Islet precursor cell (in vitro differentiated cells): ENCODE measurements around the gene TAF4B.
A peak's percentile ranks its signal among the peaks of the same experiment; 100 is the strongest.

Source experiments
- DNase-seq: peaks from one replicate; pipeline ENCODE4 v3.0.0-alpha.2; 2018

The TAF4B gene

DNA sequence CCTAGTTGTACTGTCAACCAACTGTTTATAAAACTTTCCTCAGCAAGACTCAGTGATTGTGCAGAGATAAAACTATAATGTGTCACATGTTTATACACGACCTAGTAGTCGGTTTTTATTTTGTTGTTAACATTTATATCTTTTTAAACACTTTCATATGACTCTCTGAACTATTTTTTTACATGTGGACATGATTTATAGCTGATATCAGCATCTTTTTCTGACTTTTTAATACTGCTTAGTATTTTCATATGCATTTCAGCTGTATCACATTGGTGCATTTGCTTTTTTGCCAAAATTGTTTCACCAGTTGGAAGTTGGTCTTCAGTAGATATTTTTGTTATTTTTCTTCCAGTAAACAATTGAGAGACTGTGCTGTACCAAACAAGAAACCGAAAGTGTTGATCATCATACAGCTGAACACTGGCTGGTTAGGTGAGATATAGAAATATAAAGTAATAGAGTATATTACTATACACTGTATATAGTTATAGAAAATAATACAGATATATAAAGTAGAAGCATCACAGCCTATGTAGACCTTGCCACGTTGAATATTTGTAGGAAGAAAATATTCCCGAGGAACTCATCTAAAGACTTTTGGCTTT, 167.9 kb downstream of the TAF4B start:
- no peak for DNase-seq

DNA sequence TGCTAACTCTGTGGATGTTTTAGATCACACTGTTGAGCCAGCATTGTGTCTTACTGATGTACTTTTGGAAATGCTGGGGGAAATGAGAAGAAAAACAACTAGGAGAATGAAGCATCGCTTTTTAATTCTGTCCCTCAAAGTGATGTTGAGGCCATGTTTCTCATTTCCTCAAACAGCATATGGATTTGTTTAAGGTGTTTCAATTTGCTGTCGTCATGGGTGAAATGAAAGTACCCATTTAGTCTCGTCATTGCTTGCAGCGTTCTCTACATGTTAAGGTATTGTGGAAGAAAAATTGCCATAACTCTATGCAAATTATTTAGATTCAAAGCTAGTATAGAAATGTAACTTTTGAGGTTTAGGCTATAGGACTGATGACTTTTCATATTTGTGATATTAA, 170.8 kb downstream of the TAF4B start:
- DNase-seq: no peak

DNA sequence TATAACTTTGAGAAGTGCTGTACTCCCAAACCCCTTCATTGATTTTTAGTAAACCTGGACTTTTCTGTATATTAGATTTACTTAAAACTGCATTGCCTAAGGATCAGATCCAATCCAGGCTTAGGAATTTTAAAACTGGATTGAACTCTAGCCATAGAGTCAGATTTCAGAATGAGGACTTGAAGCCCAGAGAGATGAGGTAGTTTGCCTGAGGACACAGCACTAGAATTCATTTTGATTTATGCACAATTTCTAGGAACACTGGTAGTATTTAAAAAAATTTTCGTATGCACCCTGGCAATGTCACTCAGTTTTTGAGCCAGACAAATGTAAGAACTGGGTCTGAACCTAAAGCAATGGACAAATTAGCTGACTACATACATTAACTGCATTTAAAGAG, 177.2 kb downstream of the TAF4B start:
- DNase-seq: no peak

DNA sequence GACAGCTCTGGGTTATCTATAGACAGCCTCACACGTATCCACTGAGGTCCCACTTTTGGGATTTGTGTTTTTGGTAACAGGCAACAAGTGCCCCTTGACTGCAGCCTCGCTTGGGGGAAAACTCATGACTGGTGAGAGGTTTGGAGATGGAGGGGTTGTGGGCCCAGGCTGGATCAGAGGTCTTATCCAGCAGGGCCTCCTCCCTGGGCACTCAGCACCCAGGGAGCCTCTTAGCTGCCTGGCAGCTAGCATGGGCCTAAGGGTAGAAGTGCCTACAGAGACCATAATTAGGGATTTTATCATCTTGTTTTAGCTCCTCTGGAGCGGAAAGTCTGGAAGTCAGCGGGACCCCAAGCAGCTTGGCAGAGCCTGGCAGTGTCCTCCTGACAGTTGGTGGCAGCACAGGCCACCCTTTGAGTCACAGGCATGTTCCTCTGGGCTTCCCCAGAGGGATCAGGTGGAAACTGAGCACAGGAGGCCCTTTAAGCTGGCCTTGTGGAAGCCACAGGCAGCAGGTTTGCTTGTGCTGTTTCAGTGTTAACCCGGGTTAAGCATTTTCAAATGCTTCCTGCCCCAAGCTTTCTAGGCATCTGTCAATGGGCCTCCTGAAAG, 179.1 kb downstream of the TAF4B start:
- peak; percentile 60 for DNase-seq

DNA sequence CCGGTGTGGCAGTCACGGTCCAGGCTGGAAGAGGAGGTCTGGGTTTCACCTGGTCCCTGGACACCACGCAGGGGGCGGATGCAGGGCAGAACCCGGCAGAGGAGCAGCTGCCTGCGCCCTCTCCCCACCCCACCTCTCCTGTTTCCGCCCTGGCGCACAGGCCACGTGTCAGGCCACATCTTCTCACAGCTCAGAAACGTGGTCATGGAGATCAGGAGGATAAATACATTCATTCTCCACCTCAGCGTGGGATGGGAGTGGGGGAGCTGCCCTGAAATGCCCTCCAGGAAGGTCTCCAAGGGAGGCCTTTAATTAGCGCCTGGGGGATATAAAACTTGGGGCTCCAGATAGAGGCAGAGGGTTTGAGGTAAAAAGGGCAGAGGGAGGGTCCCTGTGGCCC, 180.1 kb downstream of the TAF4B start:
- no peak for DNase-seq

DNA sequence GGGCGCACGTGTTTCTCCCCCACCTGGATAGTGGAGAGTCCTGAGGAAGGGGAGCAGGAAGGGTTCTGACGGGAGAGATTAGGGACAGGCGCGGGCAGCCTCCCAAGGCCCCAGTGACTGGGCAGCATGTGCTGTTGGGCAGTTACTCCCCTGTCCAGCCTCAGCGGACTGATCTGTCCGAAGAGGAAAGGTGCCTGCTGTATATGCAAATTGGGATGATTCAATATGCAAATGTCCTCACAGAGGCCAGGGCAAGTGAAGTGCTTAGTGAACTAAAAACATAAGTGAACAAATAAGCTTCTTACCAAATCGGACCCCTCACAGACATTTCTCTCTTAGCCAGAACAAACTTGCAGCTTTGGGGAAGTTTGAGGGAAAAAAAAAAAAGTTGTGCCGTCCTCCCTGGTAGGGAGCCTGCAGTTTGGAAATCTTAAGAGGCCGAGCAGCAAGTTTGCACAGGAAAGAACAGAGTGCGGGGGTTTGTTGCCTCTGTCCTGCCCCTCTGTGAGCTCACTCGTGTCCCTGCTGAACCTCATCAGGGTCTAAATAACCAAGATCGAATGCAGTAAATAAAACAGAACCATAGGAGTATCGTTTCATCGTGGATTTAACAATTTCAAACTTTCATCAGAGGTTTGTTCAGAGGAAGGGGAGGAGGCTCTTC, 180.7 kb downstream of the TAF4B start:
- no peak for DNase-seq

DNA sequence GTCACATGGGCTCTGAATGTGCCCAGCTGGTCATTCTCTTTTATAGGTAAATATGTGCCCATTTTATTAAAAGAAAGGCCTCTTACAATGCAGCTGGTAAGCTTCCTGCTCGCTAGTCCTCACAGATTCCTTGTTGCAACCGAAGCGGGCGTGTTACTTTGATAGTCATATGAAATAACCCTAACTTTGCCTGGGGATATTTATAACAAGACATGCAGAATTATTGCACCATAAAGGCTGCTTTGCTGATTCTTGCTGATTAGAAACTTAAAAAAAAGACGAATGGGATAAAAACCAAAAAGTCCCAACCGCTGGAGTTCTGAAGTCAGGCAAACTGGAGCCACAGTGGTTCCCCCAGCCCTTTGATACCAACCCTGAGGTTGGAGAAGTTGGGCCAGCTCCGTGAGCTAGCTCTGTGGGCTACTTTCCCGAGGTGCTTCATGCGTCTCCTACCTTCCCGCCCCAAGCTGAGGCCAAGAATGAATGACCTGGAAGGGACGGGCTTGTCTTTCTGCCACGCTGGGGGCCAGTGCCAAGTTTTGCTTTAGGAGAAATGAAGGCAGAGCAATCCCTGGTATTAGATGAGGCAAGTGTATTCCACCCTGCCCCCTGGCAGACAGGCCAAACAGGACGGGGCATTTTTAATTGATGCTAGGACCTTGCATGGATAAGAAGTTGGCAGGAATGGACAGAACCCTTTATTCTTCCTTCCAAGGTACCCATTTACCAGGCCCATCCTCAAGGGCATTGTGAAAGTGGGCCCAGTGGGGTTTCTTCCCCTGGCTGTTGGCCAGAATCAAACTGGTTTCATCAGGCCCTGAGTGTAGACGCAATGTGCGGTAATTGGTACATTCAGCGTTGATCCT, 181.7 kb downstream of the TAF4B start:
- no peak for DNase-seq

DNA sequence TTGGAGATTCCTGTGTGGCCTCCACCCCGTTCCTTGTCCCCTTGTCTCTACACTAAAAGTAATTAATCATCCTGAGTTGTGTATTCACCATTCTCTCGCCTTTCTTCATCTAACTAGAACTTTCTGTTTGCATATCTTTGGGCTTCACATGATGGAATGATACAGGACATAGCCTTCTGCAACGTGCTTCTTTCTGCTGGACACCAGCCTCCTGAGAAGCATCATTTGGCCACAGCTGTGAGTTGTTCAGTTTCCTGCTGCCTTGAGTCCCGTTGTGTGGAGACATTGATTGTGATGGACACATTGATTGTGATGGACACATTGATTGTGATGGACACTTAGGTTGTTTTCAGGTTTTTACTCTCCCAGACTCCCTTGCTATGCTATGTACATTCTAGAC, 182.8 kb downstream of the TAF4B start:
- no peak for DNase-seq

DNA sequence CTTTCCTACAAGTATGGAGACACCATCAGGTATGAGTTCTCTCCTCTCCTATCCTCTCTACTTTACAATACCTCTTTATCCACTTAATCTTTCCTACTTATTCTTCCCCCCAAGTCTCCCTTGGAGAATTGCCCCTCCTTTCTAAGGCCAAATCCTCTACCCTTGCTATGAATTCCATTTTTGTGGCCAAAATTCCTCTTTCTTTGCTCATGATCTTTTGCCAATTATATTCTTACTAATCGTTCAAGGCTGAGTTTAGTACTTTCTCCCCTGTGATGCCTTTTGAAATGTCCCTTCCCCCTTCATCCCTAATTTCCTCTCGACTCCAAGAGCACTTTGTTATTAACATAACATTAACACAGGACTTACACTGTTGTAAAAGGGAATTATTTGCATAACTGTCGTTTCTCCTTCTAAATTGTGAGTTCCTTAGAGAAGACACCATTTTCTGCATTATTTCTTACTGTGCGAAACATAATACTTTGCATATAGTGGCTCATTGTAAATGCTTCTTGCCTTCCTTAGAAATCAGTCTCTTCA, 188.7 kb downstream of the TAF4B start:
- no peak for DNase-seq

DNA sequence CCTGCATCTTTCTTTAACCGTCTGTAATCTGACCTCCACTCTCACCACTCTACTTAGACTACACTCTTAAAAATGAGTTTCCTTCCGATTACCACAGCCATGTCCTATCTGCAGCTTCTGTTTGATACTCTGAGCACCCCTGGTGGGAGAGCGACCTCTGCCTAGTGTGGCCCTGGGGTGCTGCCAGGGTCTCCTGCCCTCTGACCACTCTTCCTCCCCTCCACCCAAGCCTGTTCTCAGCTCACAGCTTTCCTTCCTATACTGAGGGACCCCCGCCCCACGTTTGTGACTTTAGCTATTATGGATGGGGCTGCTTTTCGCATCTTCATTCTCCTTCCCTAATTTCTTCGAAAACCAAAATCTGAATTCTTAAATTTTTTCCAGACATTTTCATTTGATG, 189.4 kb downstream of the TAF4B start:
- no peak for DNase-seq

DNA sequence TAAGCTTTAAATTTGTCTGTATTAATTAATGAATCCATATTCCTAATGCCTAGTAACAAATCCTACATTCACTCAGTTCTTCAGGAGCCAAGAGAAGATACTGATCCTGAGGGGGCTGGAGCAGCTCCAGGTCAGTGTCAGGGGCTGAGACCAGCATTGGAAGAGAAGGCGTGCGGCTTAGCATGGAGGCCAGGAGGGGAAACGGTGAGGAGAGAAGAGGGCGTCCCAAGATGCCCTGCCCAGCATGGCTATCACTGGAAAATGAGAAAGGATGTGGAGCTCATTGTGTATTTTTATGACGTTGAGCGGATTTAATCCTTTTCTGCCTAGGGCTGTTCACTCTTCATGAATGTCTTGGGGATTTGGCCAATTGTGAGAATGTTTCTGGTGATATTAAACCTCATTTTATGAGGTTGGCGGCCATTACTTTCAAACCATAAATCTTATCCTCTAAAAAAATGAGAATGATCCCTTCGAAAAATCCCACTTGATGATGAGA, 190.5 kb downstream of the TAF4B start:
- no peak for DNase-seq

DNA sequence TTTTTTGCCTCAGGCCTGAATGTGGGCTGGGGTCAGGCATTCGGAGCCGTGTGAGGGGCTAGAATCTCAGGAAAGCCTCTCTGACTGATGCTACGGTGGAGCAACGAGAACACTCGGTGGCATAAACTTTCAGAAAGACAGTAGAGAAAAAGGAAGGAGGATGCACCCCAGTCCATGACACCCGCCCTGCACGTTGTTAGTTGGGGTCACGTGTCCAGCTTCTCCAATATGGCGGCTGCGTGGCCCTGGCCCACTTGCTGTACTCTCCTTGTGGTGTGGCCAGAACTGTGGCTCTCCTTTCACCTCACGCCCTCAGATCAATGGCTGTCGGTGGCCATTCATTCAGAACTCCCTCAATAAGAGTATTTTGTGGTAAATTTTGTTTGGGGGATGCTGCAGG, 190.9 kb downstream of the TAF4B start:
- DNase-seq: no peak

DNA sequence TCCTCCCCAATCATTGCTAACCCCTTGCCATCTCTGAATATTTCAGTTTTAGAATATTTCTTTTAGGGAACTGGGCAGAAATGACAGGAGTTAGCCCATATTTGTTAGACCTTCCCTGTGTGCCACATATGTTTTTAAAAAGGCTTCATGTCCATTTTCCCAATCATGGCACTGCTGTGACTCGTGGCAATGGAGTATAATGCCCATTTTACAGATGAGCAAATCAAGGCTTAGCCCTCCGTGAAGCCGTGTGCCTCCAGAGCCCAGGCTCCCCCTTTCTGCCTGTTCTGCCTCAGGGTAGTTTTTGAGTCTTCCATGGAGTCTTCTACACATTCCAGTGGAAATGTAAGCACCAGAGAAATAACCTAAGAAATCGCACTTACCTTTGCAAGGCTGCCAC, 192.0 kb downstream of the TAF4B start:
- no peak for DNase-seq

DNA sequence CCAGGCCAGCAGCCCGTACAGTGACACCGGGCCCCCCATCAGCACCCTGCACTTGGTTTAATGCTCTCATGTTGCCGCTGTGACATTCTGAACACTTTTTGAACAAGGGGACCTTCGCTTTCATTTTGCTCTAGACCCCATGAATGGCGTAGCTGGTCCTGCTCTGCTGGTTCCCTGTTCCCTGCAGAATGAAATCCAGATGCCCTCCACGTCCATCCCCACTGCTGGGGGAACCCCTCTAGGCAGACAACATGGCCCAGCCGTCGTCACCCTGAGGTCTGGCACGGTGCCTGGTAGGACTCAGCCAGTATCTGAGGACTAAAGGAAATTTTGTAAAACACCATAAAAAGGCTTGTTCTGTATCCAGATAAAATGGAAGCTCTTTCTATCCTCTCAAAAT, 193.5 kb downstream of the TAF4B start:
- no peak for DNase-seq

DNA sequence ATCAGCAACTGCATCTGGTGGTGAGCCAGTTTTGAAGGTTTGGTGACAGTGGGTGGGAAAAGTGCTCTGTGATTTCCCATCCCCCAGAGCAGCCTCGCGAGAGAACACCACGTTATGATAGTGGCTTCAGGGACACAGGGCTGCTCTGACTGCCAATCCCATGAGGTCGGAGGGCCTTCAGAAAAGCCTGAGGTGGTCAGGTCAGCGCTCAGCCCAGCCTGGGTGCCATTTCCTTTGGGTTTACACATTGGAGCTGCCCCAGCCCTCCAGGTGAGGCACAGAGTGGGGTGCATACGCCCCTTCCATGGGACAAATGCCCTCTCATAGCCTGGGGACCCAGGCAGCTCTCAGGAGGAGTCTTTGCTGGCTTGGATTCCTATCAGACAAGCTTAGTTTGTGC, 195.3 kb downstream of the TAF4B start:
- DNase-seq: no peak

DNA sequence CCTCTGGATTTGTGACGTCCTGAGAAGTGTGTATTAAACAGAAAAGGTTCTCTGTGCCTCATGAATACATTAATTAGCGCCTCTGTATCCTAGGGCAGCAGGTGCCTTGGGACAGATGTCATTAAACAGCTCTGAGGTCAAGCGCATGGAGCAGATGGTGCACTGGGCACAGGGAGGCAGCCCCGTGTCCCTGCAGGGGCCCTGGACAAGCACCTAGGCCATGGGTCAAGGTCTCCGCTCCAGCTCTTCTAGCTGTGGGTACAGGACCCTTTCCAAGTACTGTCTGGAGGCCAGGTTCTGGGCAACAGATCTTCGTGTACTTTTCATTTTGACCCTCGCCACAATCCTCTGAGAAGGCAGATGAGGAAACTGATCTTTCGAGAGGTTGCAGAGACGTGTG, 195.7 kb downstream of the TAF4B start:
- DNase-seq: no peak

DNA sequence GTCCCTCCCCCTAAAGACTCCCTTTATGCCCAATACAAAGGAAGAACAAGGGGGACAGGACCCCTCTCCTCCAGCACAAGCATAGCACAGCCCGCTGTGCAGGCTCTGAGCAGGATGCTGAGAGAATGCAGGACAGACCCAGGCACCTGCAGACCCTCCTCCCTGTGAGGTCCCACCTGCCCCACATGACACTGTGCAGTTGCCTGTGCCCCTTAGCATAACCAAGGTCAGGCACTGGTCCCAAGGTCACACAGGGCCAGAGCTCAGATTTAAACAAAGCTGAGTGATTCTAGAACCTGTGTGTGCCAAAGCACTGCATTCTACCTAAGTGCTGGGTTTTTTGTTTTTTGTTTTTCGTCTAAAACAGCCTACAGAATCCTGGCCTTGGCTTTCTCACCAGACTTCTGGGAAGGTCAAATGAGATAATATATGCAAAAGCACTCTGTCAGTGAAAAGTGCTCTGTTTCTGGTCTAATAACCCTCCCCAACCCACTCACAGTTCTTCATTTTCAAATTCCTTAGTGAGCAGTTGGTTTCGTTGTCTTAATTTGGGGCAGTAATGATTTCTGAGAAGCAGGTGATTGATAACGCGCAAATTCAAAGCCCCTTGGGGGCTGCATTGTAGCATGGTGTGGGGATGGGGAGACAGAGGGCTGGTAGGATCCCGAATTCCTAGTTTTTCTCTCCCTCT, 196.4 kb downstream of the TAF4B start:
- DNase-seq: no peak

DNA sequence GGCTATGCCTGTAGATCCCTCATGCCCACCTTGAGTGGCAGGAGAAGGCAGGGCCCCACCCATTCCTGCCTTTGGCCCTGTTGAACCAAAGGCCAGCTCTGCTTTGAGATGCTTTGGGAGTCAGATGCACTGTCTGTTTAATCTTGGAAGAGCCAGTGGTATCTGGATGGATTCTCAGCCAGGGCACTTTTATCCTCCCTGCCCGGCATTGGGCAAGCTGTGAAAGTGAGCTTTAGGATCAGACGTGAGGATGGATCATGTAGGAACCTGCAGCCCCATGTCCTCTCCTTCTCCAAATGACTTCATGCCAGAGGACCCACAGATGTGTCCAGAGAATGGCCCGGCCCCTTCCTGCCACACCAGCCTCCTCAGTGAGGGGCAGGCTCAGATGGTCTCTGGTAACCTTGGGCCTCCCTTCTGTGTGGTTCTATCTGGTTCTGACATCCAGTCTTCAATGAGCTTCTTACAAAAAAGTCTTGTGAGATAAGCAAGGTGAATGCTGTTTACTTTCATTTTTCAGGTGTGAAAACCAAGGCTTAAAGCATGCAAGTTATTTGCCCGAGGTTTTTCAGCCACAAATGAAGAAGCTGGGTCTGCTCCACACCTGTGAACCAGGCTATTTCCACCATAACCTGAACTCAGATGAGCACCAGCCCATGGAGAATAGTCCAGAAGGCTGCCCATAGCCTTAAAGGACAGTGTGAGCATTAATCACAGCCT, 198.3 kb downstream of the TAF4B start:
- no peak for DNase-seq

DNA sequence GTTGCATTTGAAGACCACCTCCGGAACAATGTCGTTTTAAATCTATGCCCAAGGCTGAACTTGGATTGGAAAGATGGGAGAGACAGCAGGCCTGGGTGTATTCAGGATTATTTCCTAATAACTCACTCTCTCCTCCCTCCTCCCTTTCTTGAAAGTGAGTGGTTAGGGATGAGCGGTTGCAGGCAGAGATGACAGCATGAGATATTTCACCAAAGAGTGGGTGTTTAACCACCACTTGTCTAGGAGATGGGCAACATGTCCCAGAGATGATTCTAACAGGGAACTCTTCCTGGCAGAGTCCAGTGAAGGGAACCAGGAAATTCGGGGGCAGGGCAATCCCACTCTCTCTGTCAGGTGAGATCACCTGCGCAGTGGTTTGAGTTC, 198.9 kb downstream of the TAF4B start:
- DNase-seq: no peak

DNA sequence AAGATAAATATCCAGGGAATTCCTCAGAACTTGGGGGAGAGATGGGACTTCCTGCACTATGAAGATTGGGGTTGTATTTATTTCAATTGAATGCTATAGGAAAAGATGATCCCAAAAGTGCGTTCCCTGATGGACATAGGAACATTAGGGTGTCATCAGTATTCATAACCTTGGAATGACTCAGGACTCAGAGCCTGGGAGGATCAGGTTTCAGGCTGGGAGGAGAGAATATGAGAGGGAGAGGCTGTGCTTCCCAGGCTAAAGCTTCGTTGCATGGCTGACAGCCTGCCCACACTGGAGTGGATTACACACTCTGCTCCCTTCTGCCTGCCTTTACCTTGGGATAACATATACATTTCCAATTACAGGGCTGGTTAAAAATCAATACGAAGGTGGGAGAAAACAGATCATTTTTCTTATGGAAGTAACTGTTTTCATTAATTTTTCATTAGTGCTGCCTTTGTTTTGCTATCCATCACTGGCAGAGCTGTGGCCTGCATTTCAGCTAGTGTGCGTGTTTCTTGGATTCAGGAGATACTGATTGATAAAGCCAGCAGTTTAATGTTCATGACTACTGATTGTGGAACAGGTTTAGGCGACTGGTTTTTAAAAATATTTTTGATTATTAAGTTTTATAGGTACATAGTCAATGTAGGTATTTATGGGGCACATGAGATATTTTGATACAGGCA, 203.4 kb downstream of the TAF4B start:
- peak; percentile 81 for DNase-seq
